CD4-positive, alpha-beta memory T cell (primary cell): ENCODE data around the gene MLXIPL. TPM values are rescaled to one million over a fixed set of nuclear protein-coding genes. Genes with fewer than 3 reads are reported as not detected.
"Not testable (repeated sequence)": the region's sequence is repeated elsewhere in the genome, so short reads cannot be mapped to it uniquely, and the experiment has no call there.

Experiments
- CTCF ChIA-PET: fragments of 350-600 bp; sonication (Branson Sonifier 250); formaldehyde crosslinking; loops from one replicate; lab custom pipeline; 2021; ENCODE audit warnings: inconsistent platforms; ENCODE audit not compliant: partially characterized antibody; lab: Charles Lee
- POLR2A ChIA-PET: fragments of 350-600 bp; sonication (Branson Sonifier 250); formaldehyde crosslinking; loops from one replicate; lab custom pipeline; 2021; ENCODE audit not compliant: partially characterized antibody; lab: Charles Lee
- DNase-seq, 5 donors: peaks; one replicate each; pipeline versions ENCODE4 v3.0.0 to v3.0.0-alpha.2; 2020 to 2022; ENCODE audit warnings: mixed read lengths in 1 of 5
- H3K27ac ChIP-seq: one replicate; pipeline ENCODE4 v1.7.0; 2013; ENCODE audit warnings: low read depth, low read length
- H3K27me3 ChIP-seq: 2 replicates; pipeline ENCODE4 v1.7.0; 2013; ENCODE audit warnings: mild to moderate bottlenecking, low read length, moderate library complexity; ENCODE audit not compliant: insufficient read depth
- H3K36me3 ChIP-seq: 2 replicates; pipeline ENCODE4 v1.7.0; 2013; ENCODE audit warnings: mild to moderate bottlenecking, low read length, moderate library complexity; ENCODE audit not compliant: insufficient read depth
- H3K4me1 ChIP-seq: 2 replicates; pipeline ENCODE4 v1.7.0; 2013; ENCODE audit warnings: mild to moderate bottlenecking, low read length, moderate library complexity; ENCODE audit not compliant: insufficient read depth
- H3K4me3 ChIP-seq, 2 donors: one replicate each; pipeline ENCODE4 v1.7.0; 2013; ENCODE audit warnings: low read length in 2 of 2, mild to moderate bottlenecking in 1 of 2
- H3K9me3 ChIP-seq, 2 donors: one replicate each; pipeline ENCODE4 v1.7.0; 2013; ENCODE audit warnings: low read length in 2 of 2, control low read depth in 1 of 2; ENCODE audit not compliant: control insufficient read depth in 1 of 2
- H3K27ac Mint-ChIP-seq, 7 donors: one replicate each; pipeline ENCODE4 v1.8.0; 2020 to 2021; ENCODE audit warnings: mixed read lengths in 7 of 7, mild to moderate bottlenecking in 6 of 7, inconsistent platforms in 3 of 7, moderate library complexity in 3 of 7
- H3K27me3 Mint-ChIP-seq, 2 donors: one replicate each; pipeline ENCODE4 v1.8.0; 2020 to 2021; ENCODE audit warnings: mixed read lengths in 2 of 2
- H3K36me3 Mint-ChIP-seq, 2 donors: one replicate each; pipeline ENCODE4 v1.8.0; 2020 to 2021; ENCODE audit warnings: mixed read lengths in 2 of 2, inconsistent platforms in 1 of 2, mild to moderate bottlenecking in 1 of 2
- H3K4me1 Mint-ChIP-seq, 4 donors: one replicate each; pipeline ENCODE4 v1.8.0; 2020 to 2021; ENCODE audit warnings: mixed read lengths in 4 of 4, mild to moderate bottlenecking in 1 of 4
- H3K4me3 Mint-ChIP-seq, 8 donors: one replicate each; pipeline ENCODE4 v1.8.0; 2020 to 2021; ENCODE audit warnings: mixed read lengths in 8 of 8, mild to moderate bottlenecking in 7 of 8, moderate library complexity in 6 of 8, inconsistent platforms in 3 of 8
- H3K9me3 Mint-ChIP-seq, 8 donors: one replicate each; pipeline ENCODE4 v1.8.0; 2020 to 2021; ENCODE audit warnings: mixed read lengths in 8 of 8, mild to moderate bottlenecking in 5 of 8, inconsistent platforms in 3 of 8, moderate library complexity in 1 of 8
- intact Hi-C: fragments of 100-400 bp; cut with micrococcal nuclease; formaldehyde crosslinking; loops from one replicate; pipeline ENCODE4 v1.15.1; 2023
- polyA plus RNA-seq, 2 donors: library from polyadenylated mRNA; unstranded; fragments of 300-500 nt; fragmentation: Illumina TruSeq; gene quantifications; one replicate each; pipeline ENCODE4 v1.2.3, GENCODE V29; 2021
- total RNA-seq, 2 experiments: library from RNA; stranded (reverse); gene quantifications; one replicate each; pipeline ENCODE4 v1.2.3, GENCODE V29; 2021

The MLXIPL gene
- total and polyA plus RNA-seq, 4 experiments from 2014 or later = not detected

GRCh38 chr7:73668103-73668885, 44.0 kb upstream of the MLXIPL start:
- intact Hi-C loops = loop anchor here (5.0 kb wide), 1 partner anchor 49 kb away; the partner anchor contains the start of gene STX1A
- Mint-ChIP-seq H3K36me3 (peaks cover 0 to 1% of the 10 kb centered on the region in 2 donors), H3K27ac (peak overlapping the region in 5 of 7 donors; percentile 4 to 70 (median 41)), H3K9me3 (peaks cover 0 to 5% (median 1%) of the 10 kb centered on the region in 8 donors), H3K4me3 (peak overlapping the region; percentile 35 to 76 (median 64)), H3K27me3 (peaks cover 14 to 27% of the 10 kb centered on the region in 2 donors), H3K4me1 (peaks cover 4 to 12% (median 7%) of the 10 kb centered on the region in 4 donors)
- no peak for DNase-seq
- Histone ChIP-seq H3K4me3 (no peak overlapping the region), H3K9me3 (no peaks in the 10 kb centered on the region), H3K27ac (no peak overlapping the region), H3K27me3 (peaks cover 8% of the 10 kb centered on the region), H3K4me1 (peaks cover 10% of the 10 kb centered on the region), H3K36me3 (no peaks in the 10 kb centered on the region)
- CTCF ChIA-PET = interaction anchor here (0.7 to 2.9 kb wide), 5 partner anchors 12 to 67 kb away, joined by 3 to 15 read pairs (median 3); no protein-coding TSS in a partner anchor
- POLR2A ChIA-PET = interaction anchor here (0.6 to 1.3 kb wide), 9 partner anchors 10 to 150 kb away, joined by 3 to 5 read pairs (median 3); partner anchors contain the start of genes ABHD11, BAZ1B, BUD23 and DNAJC30

- H3K4me3 ChIP-seq = peak within 1 kb of the TSS in 1 of 2 donors; percentile 44
- H3K4me1 ChIP-seq = peaks cover 10% of the 10 kb centered on the region
- intact Hi-C loops = loop anchor here (1.0 to 5.0 kb wide), 5 partner anchors 16 to 145 kb away; partner anchors contain the start of genes BAZ1B, BUD23, DNAJC30 and STX1A
- H3K27me3 ChIP-seq = peaks cover 13% of the 10 kb centered on the region
- H3K36me3 Mint-ChIP-seq = peaks cover 0 to 4% of the 10 kb centered on the region in 2 donors
- ChIA-PET CTCF (interaction anchor here (0.7 to 2.9 kb wide), 6 partner anchors 13 to 67 kb away, joined by 3 to 19 read pairs (median 3); no protein-coding TSS in a partner anchor), POLR2A (interaction anchor here (0.6 to 1.3 kb wide), 9 partner anchors 11 to 149 kb away, joined by 3 to 5 read pairs (median 3); partner anchors contain the start of genes ABHD11, BAZ1B, BUD23 and DNAJC30)
- DNase-seq = peak; percentile 87 to 96 (median 91)
- peaks cover 4 to 12% (median 7%) of the 10 kb centered on the region in 4 donors for H3K4me1 Mint-ChIP-seq
- H3K4me3 Mint-ChIP-seq = peak within 1 kb of the TSS; percentile 70 to 81 (median 76)
- H3K9me3 ChIP-seq = no peaks in the 10 kb centered on the region
- peaks cover 0 to 7% (median 6%) of the 10 kb centered on the region in 8 donors for H3K9me3 Mint-ChIP-seq
- H3K27ac ChIP-seq = no peak within 1 kb of the TSS
- no peaks in the 10 kb centered on the region for H3K36me3 ChIP-seq
- peaks cover 19 to 31% of the 10 kb centered on the region in 2 donors for H3K27me3 Mint-ChIP-seq
- peak within 1 kb of the TSS in 6 of 7 donors; percentile 48 to 70 (median 54) for H3K27ac Mint-ChIP-seq
Measured at GRCh38 chr7:73667344-73668102, 43.2 kb upstream of the MLXIPL start, which contains the start of gene VPS37D. Gene VPS37D (plus strand): TSS chr7:73667831. CDS start chr7:73667959, 128 bp downstream.

- Mint-ChIP-seq H3K36me3 (peaks cover 0 to 4% of the 10 kb centered on the region in 2 donors), H3K27ac (peak overlapping the region in 1 of 7 donors; percentile 62), H3K4me3 (no peak overlapping the region), H3K4me1 (peaks cover 0 to 8% (median 4%) of the 10 kb centered on the region in 4 donors), H3K9me3 (peaks cover 0 to 7% (median 6%) of the 10 kb centered on the region in 8 donors), H3K27me3 (peaks cover 24 to 34% of the 10 kb centered on the region in 2 donors)
- Histone ChIP-seq H3K4me3 (no peak overlapping the region), H3K4me1 (peaks cover 4% of the 10 kb centered on the region), H3K9me3 (no peaks in the 10 kb centered on the region), H3K27ac (no peak overlapping the region), H3K36me3 (no peaks in the 10 kb centered on the region), H3K27me3 (peaks cover 4% of the 10 kb centered on the region)
- no peak for DNase-seq
- ChIA-PET CTCF (interaction anchor here (0.7 kb wide), 1 partner anchor 29 kb away, joined by 3 read pairs; no protein-coding TSS in a partner anchor), POLR2A (no interaction called here)
- intact Hi-C loops = no loop called here
Measured at GRCh38 chr7:73663033-73663432, 38.7 kb upstream of the MLXIPL start.

GRCh38 chr7:73660594-73660993, 36.3 kb upstream of the MLXIPL start:
- H3K4me1 ChIP-seq, H3K4me3 Mint-ChIP-seq, CTCF ChIA-PET, H3K9me3 ChIP-seq, H3K4me1 Mint-ChIP-seq, H3K36me3 ChIP-seq, intact Hi-C loops, H3K9me3 Mint-ChIP-seq, POLR2A ChIA-PET, H3K27ac Mint-ChIP-seq, H3K27ac ChIP-seq, H3K36me3 Mint-ChIP-seq, H3K27me3 ChIP-seq, H3K4me3 ChIP-seq, DNase-seq: not testable (repeated sequence)
- peaks cover 23 to 30% of the 10 kb centered on the region in 2 donors for H3K27me3 Mint-ChIP-seq

GRCh38 chr7:73659983-73660382, 35.7 kb upstream of the MLXIPL start:
- CTCF ChIA-PET = no interaction called here

GRCh38 chr7:73655309-73655708, 31.0 kb upstream of the MLXIPL start:
- H3K4me3 Mint-ChIP-seq, H3K4me1 Mint-ChIP-seq, H3K9me3 Mint-ChIP-seq, intact Hi-C loops, H3K27ac Mint-ChIP-seq, H3K9me3 ChIP-seq, H3K36me3 Mint-ChIP-seq, H3K36me3 ChIP-seq, DNase-seq, POLR2A ChIA-PET, H3K27me3 ChIP-seq, H3K4me1 ChIP-seq, H3K27ac ChIP-seq, H3K4me3 ChIP-seq: not testable (repeated sequence)
- peaks cover 20 to 30% of the 10 kb centered on the region in 2 donors for H3K27me3 Mint-ChIP-seq
- CTCF ChIA-PET = interaction anchor here (1.0 kb wide), 1 partner anchor 49 kb away, joined by 3 read pairs; no protein-coding TSS in a partner anchor

More at GRCh38 chr7:73659983-73660382, 35.7 kb upstream of the MLXIPL start:
- peaks cover 24 to 29% of the 10 kb centered on the region in 2 donors for H3K27me3 Mint-ChIP-seq
- H3K4me1 Mint-ChIP-seq = no peaks in the 10 kb centered on the region
- peaks cover 0 to 4% of the 10 kb centered on the region in 2 donors for H3K36me3 Mint-ChIP-seq
- Histone ChIP-seq H3K4me1 (no peaks in the 10 kb centered on the region), H3K4me3 (no peak overlapping the region), H3K9me3 (no peaks in the 10 kb centered on the region), H3K27me3 (peaks cover 4% of the 10 kb centered on the region), H3K27ac (no peak overlapping the region), H3K36me3 (no peaks in the 10 kb centered on the region)
- intact Hi-C loops = no loop called here
- no peak overlapping the region for H3K27ac Mint-ChIP-seq
- H3K4me3 Mint-ChIP-seq = no peak overlapping the region
- H3K9me3 Mint-ChIP-seq = peaks cover 0 to 6% (median 5%) of the 10 kb centered on the region in 8 donors
- POLR2A ChIA-PET = no interaction called here
- DNase-seq = no peak
